ENCODE measurements around the gene LLGL1.
A peak's percentile ranks its signal among the peaks of the same experiment; 100 is the strongest.

Gene LLGL1

GRCh38 chr17:18225121-18225641, at the start of gene LLGL1:
TSS of gene LLGL1 (plus strand) at chr17:18225635. CDS start at chr17:18225683, 48 bp downstream.
- DNase-seq = peak; percentile 32

GRCh38 chr17:18176176-18176575, 49.3 kb upstream of the LLGL1 start:
- no peak for DNase-seq

DNA sequence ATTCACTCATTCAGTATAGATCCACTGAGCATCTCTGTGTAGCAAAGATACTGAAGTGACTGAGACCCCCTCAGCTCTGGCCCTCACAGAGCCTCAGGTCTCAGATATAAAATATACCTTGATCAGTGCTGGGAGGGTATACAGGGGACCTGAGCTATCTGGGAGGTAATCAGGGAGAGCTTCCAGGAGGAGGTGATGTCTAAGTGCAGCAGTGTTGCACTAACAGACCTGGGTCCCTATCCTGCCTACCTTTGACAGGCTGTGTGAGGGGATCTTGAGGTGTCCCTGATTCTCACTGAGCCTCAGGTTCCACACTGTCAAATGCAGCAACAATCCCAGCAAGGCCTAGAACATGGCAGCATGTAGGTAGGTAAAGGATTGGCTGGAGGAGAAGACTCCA, 48.3 kb upstream of the LLGL1 start:
- no peak for DNase-seq

- DNase-seq = no peak
These were observed 47.7 kb upstream of the LLGL1 start for GRCh38 chr17:18177722-18178121.

- no peak for DNase-seq
These were observed 46.2 kb upstream of the LLGL1 start for GRCh38 chr17:18179196-18179595.

DNA sequence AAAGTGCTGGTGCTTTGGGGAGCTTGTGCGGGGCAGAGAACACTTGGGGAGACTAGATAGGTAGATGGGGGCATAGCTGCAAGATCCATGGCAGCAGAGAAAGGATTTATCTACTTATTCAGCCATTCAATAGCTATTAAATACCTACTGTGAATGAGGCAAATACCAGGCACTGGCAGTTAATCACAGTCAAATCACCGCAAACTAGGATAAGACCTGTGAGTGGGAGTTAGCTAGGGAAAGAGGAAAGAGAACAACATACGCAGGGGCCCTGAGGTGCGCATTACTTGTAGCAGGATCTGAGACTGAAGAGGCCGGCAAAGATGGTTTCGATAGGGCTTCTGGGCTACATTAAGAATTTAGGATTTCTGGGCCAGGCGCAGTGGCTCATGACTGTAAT, 45.6 kb upstream of the LLGL1 start:
- no peak for DNase-seq

DNA sequence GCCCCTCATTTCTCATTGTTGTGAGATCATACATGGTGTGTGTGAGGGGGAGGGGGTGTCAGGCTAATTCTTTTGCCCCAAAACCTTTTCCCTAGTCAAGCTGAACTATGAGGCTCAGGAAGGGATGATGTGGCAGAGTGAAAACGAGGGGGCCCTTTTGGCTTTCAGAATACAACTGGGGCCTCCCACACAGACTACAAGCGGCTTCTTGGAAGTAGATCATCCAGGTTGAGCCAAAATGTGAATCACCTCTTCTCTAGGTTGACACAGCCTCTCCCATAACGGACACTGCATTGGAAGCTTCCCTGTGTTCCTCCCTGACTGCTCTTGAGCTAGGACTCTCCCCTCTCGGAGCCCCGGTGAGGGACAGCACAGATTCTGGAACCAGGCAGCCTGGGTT, 44.1 kb upstream of the LLGL1 start:
- no peak for DNase-seq

DNA sequence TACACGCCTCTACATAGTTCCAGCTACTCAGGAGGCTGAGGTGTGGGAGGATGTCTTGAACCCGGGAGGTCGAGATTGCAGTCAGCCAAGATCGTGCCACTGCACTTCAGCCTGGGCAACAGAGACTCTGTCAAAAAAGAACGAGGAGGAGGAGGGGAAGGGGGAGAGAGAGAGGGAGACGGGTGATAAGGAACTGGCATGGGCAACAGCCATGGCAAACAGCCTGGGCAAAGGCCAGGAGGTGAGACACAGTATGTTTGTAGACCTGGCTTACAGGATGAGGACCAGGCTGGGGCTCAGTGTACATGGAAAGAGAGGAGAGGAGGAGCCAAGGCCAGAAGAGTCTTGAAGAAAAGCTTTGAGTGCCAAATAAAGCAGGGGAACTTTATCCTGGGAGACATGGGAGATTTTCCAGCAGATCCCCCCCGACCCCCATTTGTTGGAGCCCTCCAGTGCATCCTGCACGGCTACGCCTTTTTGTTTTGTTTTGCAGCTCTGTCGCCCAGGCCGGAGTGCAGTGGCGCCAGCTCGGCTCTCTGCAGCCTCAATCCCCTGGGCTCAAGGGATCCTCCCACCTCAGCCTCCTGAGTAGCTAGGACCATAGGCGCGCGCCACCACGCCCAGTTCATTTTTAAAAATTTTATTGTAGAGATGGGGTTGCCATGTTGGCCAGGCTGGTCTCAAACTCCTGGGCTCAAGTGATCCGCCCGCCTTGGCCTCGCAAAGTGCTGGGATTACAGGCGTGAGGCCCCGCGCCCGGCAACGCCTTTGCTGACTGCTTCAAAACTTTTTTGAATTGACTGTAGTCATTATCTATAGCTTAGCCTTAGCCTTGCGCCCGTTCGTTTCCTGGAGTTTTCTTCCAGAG, 43.1 kb upstream of the LLGL1 start:
- DNase-seq = no peak

GRCh38 chr17:18182978-18183333, 42.5 kb upstream of the LLGL1 start:
- DNase-seq = no peak

DNA sequence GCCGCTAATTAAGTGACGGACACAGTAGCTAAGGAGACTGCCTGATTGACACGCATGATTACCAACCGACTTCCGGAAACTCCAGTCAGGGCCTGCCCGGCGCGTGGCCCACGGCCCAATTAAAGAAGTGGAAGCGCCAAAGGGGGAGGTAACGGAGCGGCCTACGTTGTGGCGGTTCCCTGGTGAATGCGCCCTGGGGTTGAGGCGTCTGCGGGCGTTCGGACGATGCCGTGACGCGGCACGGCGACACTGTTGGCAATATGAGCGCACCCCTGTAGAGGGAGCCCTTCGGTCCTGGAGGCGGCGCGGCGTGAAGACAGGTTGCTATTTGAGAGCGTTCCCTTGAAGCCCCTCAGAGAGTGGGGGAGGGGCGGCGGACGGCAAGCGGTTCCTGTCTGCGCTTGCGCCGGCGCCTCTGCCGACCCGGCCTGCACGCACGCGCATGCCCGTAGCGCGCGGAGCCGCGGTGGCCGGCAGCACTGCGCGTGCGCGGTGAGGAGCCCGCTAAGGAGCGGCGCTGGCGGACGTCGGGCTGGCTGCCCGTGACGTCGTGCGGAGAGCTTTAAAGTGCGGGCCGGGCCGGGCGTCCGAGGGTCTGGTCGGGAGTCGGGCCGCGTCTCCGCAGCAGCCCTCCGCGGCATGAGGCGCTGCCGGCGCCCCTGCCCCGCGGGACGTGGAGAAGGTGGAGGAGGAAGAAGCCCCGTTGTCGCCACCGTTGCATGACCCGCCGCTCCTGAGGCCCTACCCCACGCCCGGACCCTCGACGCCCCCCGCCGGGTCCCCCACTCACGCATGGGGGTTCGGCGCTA, 41.9 kb upstream of the LLGL1 start, which contains the start of gene ALKBH5:
TSS of gene ALKBH5 (plus strand) at position 495 of the 809 bp plus-strand sequence. CDS start 416 bp downstream, outside the sequence.
- peak; percentile 93 for DNase-seq

GRCh38 chr17:18184143-18185031, 41.0 kb upstream of the LLGL1 start:
- DNase-seq = no peak

DNA sequence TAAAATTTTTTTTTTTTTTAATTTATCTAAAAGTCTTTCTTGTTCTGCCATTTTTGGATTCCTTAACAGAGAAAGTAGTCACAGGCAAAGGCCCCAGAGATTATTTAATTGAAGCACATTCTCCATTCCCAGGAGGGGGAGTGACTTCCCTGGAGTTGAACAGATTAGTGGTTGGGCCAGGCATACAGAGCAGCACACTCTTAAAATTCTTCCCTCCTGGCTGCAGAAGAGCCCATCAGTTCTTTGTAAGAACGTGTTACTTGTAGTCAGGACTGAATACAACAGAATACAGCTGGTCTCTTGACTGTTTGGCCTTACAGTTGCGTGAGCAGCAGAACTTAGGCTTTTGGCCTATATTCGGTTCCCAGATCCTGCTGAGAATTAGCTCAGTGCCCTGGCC, 40.0 kb upstream of the LLGL1 start:
- DNase-seq = no peak

GRCh38 chr17:18185832-18186626, 39.4 kb upstream of the LLGL1 start:
- DNase-seq = no peak

GRCh38 chr17:18186627-18186982, 38.8 kb upstream of the LLGL1 start:
- DNase-seq = no peak

GRCh38 chr17:18187226-18187625, 38.2 kb upstream of the LLGL1 start:
- no peak for DNase-seq

DNA sequence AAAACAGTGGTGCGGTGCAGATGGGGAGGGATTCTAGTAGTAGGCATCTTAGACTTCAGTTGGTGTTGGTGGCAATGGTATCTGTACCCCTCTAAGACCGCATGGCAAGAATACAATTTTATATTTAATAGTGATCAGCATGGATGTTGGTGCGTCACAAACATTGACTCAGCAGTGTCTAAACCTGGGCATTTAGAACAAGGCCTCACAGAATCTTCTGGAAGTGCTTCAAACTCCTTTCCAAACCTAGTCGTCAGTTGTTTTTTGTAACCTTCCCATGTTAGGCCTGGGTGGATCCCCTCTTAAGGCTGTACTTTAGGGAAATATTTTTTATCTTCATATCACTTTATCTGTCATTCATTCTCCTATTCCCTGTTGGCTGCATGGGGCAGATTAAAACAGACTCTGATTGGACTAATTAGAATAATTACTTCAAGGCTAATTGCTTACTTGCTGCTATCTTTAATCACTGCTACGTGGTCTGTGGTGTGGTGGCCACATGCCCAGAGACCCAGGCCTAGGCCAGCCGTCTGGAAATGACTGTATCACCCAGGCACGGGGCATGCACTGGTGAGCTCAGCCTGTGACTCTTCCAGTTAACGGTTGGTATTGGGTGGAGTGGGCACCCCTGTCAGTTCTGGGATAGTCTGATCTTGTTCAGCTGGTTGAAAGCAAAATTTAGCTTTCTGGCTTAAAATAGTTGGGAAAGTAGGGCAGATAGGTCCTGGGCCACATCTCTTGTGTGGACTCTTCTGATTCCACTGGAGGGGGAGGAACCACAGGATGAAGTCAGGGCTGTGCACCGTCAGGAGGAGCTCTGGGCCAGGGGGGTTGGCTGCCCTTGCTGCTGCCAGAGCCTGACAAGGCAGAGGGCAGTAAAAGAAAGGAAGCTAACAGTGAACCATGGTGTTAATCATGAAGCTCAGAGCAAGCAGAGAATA, 37.3 kb upstream of the LLGL1 start:
- no peak for DNase-seq

GRCh38 chr17:18190628-18191235, 34.7 kb upstream of the LLGL1 start:
- no peak for DNase-seq

- no peak for DNase-seq
These were observed 34.2 kb upstream of the LLGL1 start for GRCh38 chr17:18191236-18191667.

GRCh38 chr17:18191967-18192366, 33.5 kb upstream of the LLGL1 start:
- DNase-seq = no peak

DNA sequence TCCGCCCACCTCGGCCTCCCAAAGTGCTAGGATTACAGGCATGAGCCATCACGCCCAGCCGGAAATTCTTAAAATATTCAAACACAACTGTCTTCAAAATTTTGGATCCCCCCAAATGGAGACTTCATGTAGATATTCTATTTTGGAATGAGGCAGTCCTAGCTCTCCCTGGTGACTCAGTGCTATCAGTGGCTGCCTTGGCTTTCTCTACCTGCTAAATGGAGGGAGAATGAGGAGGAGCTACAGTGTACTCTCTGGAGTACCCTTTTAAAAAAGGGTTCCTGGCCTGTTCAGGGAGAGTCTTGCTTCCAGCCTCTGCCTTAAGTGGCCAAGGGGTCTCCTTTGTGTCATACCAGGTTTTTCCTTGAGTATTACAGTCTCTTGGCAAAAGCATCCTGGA, 31.0 kb upstream of the LLGL1 start:
- no peak for DNase-seq

Measured in NCI-H2081 treated with DMSO at 0.1 percent for 48 hours (cell line).